ENCODE data around the gene CST7. TPM values are rescaled to one million over a fixed set of nuclear protein-coding genes. Genes with fewer than 3 reads are reported as not detected.
"Not testable (repeated sequence)": the region's sequence is repeated elsewhere in the genome, so short reads cannot be mapped to it uniquely, and the experiment has no call there.

Gene CST7
- total and polyA plus RNA-seq, 2 donors from 2014 or later: 1.4 to 3.7 TPM

GRCh38 chr20:24943196-24943595 is 5.9 kb upstream of the CST7 start:
- intact Hi-C loops (cut with DNase I): no loop called here
- H3K27ac ChIP-seq (ENCODE audit: low read depth in 2 of 2, low read length in 2 of 2): no peak overlapping the region
- FAIRE-seq: no peak

DNA sequence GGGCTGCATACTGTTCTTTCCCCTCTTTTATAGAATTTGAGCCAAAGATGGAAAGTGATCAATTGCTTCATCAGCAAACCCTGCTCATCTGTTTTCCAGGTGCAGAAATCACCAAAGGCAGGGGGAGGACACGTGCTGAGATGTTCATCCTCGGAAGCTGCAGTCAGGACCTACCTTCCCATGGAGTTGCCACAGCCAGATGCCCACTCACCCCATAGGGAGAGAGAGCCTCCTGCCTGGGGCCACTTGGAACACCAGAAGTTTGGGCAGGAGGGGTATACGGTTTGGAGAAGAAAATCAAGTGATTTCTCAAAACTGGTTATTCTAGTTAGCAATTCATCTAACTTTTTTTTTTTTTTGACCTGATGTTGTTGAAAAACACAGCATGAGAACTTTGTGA is 5.3 kb upstream of the CST7 start:
- no peaks in the 10 kb centered on the region for H3K36me3 ChIP-seq (ENCODE audit: control insufficient read depth in 2 of 3, insufficient read depth in 3 of 3, low read length in 3 of 3)
- no peak overlapping the region for H3K27ac ChIP-seq (ENCODE audit: low read depth in 2 of 2, low read length in 2 of 2)
- H3K4me1 ChIP-seq (ENCODE audit: control insufficient read depth in 2 of 3, insufficient read depth in 2 of 3, low read depth in 1 of 3, low read length in 3 of 3): no peaks in the 10 kb centered on the region
- H3K4me3 ChIP-seq (ENCODE audit: low read length in 3 of 3): no peak overlapping the region
- peak in 1 of 5 donors; percentile 11 for DNase-seq
- intact Hi-C loops (cut with DNase I): no loop called here
- TF ChIP-seq, protein P1, sequence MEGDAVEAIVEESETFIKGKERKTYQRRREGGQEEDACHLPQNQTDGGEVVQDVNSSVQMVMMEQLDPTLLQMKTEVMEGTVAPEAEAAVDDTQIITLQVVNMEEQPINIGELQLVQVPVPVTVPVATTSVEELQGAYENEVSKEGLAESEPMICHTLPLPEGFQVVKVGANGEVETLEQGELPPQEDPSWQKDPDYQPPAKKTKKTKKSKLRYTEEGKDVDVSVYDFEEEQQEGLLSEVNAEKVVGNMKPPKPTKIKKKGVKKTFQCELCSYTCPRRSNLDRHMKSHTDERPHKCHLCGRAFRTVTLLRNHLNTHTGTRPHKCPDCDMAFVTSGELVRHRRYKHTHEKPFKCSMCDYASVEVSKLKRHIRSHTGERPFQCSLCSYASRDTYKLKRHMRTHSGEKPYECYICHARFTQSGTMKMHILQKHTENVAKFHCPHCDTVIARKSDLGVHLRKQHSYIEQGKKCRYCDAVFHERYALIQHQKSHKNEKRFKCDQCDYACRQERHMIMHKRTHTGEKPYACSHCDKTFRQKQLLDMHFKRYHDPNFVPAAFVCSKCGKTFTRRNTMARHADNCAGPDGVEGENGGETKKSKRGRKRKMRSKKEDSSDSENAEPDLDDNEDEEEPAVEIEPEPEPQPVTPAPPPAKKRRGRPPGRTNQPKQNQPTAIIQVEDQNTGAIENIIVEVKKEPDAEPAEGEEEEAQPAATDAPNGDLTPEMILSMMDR (IDR thresholded peaks at IDR 0.05; ENCODE audit: borderline replicate concordance, extremely low read depth, insufficient read depth): no peak
- peaks cover 0 to 7% (median 0%) of the 10 kb centered on the region in 3 donors for H3K9me3 ChIP-seq (ENCODE audit: control insufficient read depth in 2 of 3, insufficient read depth in 1 of 3, low read length in 3 of 3)
- H3K9ac ChIP-seq (ENCODE audit: low read length in 3 of 3): no peak overlapping the region
- no peak for FAIRE-seq
- H3K27me3 ChIP-seq (ENCODE audit: control insufficient read depth, insufficient read depth, low read length): no peaks in the 10 kb centered on the region

More at GRCh38 chr20:24943196-24943595, 5.9 kb upstream of the CST7 start:
- Histone ChIP-seq H3K36me3 (ENCODE audit: control insufficient read depth in 2 of 3, insufficient read depth in 3 of 3, low read length in 3 of 3) (no peaks in the 10 kb centered on the region), H3K4me1 (ENCODE audit: control insufficient read depth in 2 of 3, insufficient read depth in 2 of 3, low read depth in 1 of 3, low read length in 3 of 3) (no peaks in the 10 kb centered on the region), H3K9me3 (ENCODE audit: control insufficient read depth in 2 of 3, insufficient read depth in 1 of 3, low read length in 3 of 3) (peaks cover 0 to 7% (median 0%) of the 10 kb centered on the region in 3 donors), H3K27me3 (ENCODE audit: control insufficient read depth, insufficient read depth, low read length) (no peaks in the 10 kb centered on the region), H3K9ac (ENCODE audit: low read length in 3 of 3) (no peak overlapping the region), H3K4me3 (ENCODE audit: low read length in 3 of 3) (no peak overlapping the region)
- TF ChIP-seq, protein P1 (IDR thresholded peaks at IDR 0.05; ENCODE audit: borderline replicate concordance, extremely low read depth, insufficient read depth): no peak
- peak in 1 of 5 donors; percentile 11 for DNase-seq

GRCh38 chr20:24946376-24946775 is 2.7 kb upstream of the CST7 start:
- intact Hi-C loops (cut with DNase I); FAIRE-seq; H3K9me3 ChIP-seq (ENCODE audit: control insufficient read depth in 2 of 3, insufficient read depth in 1 of 3, low read length in 3 of 3); H3K9ac ChIP-seq (ENCODE audit: low read length in 3 of 3); H3K36me3 ChIP-seq (ENCODE audit: control insufficient read depth in 2 of 3, insufficient read depth in 3 of 3, low read length in 3 of 3); DNase-seq; H3K27ac ChIP-seq (ENCODE audit: low read depth in 2 of 2, low read length in 2 of 2); H3K4me3 ChIP-seq (ENCODE audit: low read length in 3 of 3); H3K27me3 ChIP-seq (ENCODE audit: control insufficient read depth, insufficient read depth, low read length); H3K4me1 ChIP-seq (ENCODE audit: control insufficient read depth in 2 of 3, insufficient read depth in 2 of 3, low read depth in 1 of 3, low read length in 3 of 3): not testable (repeated sequence)

GRCh38 chr20:24948396-24948938 is 602 bp upstream of the CST7 start:
- H3K27me3 ChIP-seq (ENCODE audit: control insufficient read depth, insufficient read depth, low read length); H3K9ac ChIP-seq (ENCODE audit: low read length in 3 of 3); H3K9me3 ChIP-seq (ENCODE audit: control insufficient read depth in 2 of 3, insufficient read depth in 1 of 3, low read length in 3 of 3); H3K27ac ChIP-seq (ENCODE audit: low read depth in 2 of 2, low read length in 2 of 2); DNase-seq; H3K4me1 ChIP-seq (ENCODE audit: control insufficient read depth in 2 of 3, insufficient read depth in 2 of 3, low read depth in 1 of 3, low read length in 3 of 3); H3K36me3 ChIP-seq (ENCODE audit: control insufficient read depth in 2 of 3, insufficient read depth in 3 of 3, low read length in 3 of 3); FAIRE-seq; H3K4me3 ChIP-seq (ENCODE audit: low read length in 3 of 3); intact Hi-C loops (cut with DNase I): not testable (repeated sequence)
